DMS79 (cell line): ENCODE results near the gene ZBTB34.
"Not testable (repeated sequence)": the region's sequence is repeated elsewhere in the genome, so short reads cannot be mapped to it uniquely, and the experiment has no call there.

ENCODE experiments used
- DNase-seq: peaks from one replicate; lab custom pipeline; 2025; lab: John Stamatoyannopoulos, UW

ZBTB34 gene, protein sequence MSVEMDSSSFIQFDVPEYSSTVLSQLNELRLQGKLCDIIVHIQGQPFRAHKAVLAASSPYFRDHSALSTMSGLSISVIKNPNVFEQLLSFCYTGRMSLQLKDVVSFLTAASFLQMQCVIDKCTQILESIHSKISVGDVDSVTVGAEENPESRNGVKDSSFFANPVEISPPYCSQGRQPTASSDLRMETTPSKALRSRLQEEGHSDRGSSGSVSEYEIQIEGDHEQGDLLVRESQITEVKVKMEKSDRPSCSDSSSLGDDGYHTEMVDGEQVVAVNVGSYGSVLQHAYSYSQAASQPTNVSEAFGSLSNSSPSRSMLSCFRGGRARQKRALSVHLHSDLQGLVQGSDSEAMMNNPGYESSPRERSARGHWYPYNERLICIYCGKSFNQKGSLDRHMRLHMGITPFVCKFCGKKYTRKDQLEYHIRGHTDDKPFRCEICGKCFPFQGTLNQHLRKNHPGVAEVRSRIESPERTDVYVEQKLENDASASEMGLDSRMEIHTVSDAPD

DNA sequence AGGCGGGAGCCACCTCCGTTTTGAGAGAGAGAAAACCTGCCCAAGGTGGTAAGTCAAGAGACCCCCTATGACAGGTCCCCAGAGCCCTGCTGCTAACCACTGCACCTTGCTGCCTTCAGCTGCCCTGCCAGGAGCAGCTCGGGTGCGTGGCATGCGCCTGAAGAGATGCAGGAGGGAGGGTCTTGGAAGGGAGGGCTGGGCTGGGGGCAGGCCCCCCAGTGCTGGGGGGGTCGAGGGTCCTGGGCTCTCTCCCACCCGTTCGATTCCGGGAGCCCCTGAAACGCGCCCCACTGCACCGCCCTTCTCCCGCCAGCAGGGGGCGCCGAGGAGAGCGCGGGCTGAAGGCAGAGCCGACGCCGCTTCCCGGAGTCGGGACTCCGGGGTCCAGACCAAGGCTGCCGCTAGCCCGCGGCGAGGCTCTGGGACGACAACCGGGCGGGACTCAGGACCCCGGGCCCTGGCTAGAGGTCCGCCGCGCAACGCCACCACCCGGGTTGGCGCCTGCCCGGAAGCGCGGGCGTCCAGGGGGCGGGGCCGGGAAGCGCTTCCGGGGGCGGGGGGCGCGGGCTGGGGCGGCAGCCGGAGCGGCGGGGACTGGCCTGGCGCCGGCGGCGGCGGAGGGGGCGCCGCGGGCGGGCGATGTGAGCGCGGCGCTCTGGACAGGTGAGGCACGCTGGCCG is at the start of gene ZBTB34:
ZBTB34 (plus strand) TSS at position 563 of the 680 bp plus-strand sequence. CDS start 18,761 bp downstream, outside the sequence.
- DNase-seq, result peak; percentile 32

DNA sequence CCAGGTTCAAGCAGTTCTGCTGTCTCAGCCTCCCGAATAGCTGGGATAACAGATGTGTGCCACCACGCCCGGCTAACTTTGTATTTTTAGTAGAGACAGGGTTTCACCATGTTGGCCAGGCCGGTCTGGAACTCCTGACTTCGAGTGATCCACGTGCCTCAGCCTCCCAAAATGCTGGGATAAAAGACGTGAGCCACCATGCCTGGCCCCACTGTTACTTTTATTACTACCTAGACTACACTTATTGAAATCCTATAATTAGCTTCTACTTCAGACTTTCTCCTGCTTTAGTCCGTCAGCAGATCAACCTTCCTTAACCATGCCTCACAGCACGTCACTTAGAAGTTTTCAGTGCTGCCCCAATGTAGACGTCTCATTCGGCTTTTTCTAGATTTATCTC is 47.4 kb upstream of the ZBTB34 start:
- no peak for DNase-seq

DNA sequence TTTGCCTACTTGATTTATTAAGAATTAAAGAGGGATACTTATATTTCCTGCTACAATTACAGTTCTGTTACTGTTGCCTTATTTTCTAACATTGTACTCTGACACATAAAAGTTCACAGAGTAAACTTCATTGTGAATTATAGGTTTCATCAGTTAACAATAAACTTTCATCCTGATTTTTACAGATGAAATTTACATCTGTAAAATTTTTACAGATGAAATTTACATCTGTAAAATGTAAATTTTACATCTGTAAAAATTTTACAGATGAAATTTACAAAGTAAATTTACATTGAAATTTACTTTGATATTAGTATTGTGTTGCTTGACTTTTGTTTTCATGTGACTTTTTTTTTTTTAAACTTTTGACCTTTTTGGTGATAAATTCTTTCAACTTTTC is 46.3 kb upstream of the ZBTB34 start:
- no peak for DNase-seq

DNA sequence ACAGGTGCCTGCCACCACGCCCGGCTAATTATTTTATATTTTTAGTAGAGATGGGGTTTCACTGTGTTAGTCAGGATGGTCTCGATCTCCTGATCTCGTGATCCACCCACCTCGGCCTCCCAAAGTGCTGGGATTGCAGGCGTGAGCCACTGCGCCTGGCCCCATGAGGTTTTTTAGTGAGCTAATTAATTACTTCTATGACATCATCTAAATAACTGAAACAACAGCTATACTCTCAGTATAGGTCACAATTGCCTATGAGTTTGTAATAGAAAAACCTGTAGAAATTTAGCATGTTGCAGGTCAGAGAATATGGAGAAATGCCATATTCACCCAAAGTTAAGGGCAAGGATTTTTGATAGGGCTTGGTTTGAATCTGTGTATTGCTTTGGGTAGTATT is 42.8 kb upstream of the ZBTB34 start:
- DNase-seq, result not testable (repeated sequence)

DNA sequence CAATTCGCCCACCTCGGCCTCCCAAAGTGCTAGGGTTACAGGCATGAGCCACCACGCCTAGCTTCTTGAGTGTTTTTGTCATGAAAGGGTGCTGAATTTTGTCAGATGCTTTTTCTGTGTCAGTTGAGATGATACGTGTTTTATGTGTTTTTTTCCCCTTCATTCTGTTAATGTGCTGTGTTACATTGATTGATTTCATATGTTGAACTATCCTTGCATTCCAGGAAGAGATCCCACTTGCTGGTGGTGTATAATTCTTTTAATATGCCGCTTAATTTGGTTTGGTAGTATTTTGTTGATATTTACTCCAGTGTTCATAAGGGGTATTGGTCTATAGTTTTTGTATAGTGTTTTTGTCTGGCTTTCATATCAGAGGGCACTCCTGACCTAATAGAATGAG is 42.0 kb upstream of the ZBTB34 start:
- DNase-seq, result no peak

DNA sequence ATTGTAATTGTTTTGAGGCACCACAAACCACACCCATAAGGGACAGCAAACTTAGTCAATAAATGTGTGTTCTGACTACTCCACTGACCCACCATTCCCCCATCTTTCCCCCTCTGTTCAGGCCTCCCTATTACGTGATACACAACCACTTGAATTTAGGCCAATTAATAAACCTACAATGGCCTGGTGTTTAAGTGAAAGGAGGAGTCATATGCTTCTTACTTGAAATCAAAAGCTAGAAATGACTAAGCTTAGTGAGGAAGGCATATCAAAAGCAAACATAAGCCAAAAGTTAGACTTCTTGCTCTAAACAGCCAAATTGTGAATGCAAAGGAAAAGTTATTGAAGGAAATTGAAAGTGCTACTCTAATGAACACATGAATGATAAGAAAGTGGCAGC is 41.0 kb upstream of the ZBTB34 start:
- DNase-seq, result no peak

DNA sequence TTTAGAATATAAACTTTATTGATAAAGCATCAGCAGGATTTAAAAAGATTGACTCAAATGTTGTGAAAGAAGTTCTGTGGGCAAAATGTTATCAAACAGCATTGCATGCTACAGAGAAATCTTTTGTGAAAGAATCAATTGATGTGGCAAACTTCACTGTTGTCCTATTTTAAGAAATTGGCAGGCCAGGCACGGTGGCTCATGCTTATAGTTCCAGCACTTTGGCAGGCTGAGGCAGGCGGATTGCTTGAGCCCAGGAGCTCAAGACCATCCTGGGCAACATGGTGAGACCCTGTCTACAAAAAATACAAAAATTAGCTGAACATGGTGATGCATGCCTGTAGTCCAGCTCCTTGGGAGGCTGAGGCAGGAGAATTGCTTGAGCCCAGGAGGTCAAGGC is 38.2 kb upstream of the ZBTB34 start:
- no peak for DNase-seq

DNA sequence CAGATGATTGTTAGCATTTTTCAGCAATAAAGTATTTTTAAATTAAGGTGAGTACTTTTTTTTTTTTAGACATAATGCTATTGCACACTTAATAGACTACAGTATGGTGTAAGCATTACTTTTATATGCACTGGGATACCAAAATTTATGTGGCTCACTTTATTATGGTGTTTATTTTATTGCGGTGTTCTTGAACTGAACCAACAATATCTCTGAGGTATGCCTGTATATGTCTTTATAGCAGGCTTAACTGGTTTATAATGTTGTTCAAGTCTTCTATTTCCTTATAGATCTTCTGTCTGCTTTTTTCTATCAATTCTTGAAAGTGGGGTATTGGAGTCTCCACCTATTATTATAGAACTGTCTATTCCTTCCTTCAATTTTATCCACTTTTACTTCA is 37.6 kb upstream of the ZBTB34 start:
- no peak for DNase-seq

DNA sequence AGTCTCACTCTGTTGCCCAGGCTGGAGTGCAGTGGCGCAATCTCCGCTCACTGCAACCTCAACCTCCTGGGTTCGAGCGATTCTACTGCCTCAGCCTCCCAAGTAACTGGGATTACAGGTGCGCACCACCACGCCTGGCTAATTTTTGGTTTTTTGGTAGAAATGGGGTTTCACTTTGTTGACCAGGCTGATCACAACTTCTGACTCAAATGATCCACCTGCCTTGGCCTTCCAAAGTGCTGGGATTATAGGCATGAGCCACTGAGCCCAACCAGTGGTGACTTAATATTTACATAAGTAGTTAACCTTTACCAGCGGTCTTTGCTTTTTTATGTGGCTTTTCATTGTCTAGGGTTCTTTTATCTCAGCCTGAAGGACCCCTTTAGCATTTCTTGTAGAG is 36.4 kb upstream of the ZBTB34 start:
- DNase-seq, result not testable (repeated sequence)

DNA sequence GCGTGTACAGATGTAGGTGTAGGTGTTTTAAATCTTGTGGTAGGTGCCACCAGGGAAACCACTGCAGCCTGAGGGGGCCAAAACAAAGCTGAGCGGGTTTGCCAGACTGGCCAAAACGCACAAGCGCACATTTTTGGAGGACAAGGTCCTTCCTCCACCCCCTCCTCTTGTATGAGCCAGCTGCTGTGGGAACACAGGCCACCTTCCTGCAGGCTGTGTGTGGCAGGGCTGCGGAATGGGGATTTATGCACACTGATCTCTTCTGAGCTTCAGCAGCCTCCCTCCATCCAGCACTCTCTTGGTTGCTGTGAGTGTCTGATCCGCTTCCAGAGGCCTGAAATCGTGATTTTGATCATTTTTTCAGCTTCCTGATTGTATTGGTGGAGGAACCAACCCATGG is 33.2 kb upstream of the ZBTB34 start:
- no peak for DNase-seq

DNA sequence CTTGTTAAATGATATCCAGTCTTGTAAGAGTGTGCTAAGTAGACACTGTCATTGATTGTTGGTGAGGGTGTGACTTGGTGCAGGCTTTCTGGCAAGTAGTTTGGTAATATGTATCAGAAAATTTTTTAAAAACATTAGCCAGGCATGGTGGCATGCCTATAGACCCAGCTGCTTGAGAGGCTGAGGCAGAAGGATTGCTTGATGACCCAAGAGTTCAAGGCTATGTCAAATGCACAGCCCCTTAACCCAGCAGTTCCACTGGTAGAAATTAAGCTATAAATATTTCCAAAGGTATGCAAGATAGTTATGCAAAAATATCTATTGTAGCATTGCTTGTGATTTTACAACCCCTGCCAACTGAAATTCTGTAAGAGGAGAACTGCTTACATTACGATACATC is 31.4 kb upstream of the ZBTB34 start:
- DNase-seq, result no peak

DNA sequence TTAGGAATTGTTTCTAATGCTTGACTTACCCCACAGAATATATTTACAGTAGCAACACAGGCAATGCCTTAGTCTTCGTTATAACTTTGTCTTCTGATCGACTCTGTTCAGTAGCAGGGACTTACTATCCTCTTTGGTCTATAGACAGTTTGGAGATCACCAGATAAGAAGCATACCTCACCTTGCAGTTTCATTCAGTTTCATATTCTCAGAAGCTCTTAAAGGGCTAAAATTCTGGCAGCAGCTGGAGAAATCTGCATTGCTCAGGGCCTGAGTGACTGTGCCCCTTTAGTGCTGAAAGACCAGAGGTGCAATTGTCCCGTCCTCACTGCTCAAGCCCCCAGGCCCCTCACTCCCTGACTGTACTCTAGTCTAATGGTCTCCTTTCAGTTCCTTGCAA is 29.6 kb upstream of the ZBTB34 start:
- no peak for DNase-seq

DNA sequence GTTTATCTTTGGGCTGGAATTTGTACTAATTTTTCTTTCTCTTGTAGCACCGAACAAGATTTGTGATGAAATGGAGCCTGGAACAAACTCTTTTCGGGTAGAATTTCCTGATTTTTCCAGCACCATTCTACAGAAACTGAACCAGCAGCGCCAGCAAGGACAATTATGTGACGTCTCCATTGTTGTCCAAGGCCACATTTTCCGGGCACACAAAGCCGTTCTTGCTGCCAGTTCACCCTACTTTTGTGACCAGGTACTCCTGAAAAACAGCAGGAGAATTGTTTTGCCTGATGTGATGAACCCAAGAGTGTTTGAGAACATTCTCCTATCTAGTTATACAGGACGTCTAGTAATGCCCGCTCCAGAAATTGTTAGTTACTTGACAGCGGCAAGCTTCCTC is 28.0 kb upstream of the ZBTB34 start:
- DNase-seq, result no peak

DNA sequence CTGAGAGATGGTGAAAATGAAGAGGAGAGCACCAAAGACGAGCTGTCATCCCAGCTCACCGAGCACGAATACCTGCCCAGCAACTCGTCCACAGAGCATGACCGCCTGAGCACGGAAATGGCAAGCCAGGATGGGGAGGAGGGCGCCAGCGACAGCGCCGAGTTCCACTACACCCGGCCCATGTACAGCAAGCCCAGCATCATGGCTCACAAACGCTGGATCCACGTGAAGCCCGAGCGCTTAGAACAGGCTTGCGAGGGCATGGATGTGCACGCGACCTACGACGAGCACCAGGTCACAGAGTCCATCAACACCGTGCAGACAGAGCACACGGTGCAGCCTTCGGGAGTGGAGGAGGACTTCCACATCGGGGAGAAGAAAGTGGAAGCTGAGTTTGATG is 27.4 kb upstream of the ZBTB34 start:
- no peak for DNase-seq

DNA sequence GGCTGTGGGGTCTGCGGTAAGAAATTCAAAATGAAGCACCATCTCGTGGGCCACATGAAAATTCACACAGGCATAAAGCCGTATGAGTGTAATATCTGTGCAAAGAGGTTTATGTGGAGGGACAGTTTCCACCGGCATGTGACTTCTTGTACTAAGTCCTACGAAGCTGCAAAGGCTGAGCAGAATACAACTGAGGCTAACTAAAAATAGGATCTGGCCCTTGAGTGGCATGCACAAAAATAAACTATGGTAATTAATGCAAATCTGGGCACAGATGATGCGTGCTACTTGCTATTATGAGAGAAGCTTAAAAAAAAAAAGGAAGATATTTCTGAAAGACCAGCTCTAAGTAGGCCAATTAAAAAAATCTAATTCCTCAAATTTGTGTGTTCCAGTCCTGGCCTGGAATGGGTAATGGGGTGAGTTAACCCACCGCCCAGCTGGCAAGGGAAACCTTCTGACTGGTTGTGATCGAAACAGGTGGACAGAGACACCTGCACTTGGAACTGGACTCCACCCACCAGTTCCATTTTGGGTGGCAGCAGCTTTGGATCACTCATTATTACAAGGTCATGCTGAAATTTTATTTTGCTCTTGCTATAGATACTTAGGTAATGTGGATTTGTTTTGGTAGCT is 26.6 kb upstream of the ZBTB34 start:
- DNase-seq, result no peak

DNA sequence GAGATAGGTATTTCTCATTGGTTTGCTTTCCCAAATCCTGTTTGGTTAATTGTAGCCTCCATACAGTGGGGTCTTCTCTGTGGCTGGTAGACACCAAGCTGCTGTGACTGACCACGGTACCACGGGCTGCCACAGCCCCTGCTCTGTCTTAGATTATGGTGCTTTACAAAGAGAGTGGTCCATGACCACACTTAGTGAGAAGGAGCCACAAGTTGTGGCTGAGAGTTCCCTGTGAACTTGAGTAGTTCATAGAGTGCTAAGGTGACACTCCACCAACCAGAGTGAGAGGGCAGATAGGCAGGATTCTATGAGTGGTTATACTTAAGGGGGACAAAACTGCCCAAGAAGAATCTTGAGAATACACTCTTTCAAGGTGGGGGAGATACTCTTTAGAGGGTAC is 25.8 kb upstream of the ZBTB34 start:
- no peak for DNase-seq

DNA sequence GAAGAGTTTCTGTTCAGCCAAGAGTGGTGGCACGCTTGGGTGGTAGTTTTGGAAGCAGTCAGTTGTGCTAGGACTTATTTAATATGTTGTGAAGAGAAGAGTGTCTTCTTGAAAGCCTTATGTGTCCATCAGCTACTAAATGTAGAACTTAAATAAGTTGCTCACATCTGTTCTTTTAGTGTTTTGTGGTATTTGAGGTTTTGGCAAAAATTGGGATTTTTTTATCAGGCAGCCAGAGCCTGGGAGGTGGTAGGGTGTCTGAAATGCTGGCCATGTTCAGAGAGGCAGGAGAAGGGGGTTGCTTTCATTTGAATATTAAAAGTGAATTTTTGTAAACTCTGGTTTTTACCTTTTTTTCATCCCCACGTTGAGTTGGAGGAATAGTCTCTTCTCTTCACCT is 24.2 kb upstream of the ZBTB34 start:
- DNase-seq, result no peak

DNA sequence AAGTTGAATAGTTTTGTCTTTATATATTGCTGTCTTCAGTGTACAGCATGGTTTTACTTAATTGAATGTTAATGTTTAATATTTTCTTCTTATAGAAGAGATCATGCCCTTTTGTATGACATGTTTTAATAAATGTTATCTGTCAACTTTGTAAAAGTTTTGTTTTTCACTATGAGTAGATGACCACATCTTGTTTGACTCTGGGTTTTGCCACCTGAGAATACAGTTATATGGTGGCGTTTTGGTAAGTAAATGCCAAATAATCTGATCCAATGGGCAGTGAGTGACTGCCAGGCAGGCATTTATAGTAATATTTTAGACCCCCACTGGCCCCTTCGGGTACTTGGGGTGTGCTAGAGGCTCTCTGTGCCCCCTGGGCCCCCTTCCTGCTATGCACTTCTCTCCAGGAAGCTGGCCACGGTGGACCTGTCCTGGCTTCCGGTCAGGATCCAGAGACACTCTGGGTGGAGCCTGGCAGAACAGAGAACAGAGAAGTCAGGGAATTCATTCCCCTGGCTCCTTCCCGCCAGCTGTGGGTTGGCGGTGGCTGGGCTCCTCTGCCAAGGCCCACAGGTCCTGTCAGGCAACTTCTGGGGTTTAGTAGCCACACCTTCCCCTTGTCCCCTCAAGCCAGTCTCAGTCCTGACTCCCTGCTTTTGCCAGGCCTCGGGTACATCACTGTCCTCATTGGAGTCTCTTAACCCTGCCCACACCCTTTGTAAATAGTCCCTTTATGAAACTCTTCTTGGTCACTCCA is 22.2 kb upstream of the ZBTB34 start:
- DNase-seq, result no peak

DNA sequence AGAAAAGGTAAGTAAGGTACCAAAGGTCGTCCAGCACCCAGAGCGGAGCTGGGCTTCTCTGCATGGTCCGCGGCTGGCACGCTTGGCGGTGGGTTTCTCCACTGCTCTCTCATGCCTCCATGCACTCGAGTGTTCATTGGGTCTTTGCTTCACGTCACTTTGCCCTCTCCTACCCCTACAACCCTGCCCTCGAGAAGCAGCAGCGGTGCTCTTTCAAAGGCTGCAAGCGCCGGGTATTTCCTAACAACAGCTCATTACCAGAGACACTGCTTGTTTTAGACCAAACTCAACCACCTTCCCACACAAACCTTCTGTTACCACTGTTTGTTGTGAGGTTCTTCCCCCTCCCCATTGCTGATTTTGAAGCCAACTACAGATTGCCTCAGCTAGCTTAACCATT is 21.5 kb upstream of the ZBTB34 start:
- DNase-seq, result no peak

DNA sequence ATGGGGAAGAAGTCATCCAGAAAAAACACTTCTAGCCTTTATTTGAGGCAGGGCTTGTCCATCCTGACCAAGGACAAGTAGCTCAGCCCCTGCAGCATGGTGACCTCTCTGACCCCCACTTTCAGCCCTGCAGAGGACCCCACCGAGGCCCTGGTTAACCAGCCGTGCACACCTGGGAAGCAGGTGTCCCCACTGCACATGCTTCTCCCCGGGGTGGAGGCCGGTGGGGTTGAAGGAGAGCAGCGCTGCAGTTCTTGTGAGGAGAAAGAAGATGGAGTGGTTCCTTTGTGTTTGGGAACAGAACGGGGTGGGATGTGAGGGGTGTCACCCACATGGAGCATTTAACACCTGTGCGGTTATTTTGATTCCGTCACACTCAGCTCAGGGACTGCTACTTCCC is 21.1 kb upstream of the ZBTB34 start:
- no peak for DNase-seq

DNA sequence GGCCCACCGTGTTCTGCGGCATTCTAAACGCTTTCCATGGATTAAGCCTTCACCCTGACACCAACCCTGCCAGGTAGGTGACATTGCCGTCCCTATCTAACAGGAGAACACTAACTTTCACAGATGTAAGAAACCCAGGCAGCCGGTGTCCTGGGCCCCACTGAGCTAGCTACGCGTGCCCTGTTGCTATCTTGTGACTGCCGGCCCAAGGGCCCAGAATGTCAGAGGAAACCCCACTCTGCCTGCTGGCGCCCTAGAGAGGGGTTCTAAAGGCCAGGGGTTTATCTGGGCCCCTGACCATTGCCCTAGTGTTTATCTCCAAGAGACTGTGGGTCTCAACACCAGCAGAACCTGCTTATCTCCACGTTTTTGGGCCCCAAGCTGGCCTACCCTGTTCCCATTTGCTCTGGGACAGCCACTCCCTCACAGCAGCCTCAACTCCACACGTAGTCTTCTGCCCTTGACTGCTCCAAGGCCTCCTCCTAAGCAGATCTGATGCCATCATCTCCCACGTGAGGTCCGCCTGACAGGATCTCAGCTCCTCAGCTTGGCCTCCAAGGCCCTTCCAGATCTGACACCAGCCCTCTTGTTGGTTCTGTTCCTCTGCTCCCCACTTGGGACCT is 18.1 kb upstream of the ZBTB34 start:
- DNase-seq, result no peak
